K562 (cell line): ENCODE results near the gene NPR2. TPM values are rescaled to one million over a fixed set of nuclear protein-coding genes. Genes with fewer than 3 reads are reported as not detected.

Experiments used
- ATAC-seq: fragments of 200-7000 bp; cut with Tn5 transposase; 3 replicates; pipeline ENCODE4 v1.9.1; 2020; ENCODE audit warnings: moderate library complexity
- BruUV-seq: library from RNA; stranded (reverse); fragments of 400-500 nt; replicated peaks from 2 replicates; lab custom pipeline; 2021; lab: Mats Ljungman, UMichigan
- CTCF ChIA-PET: fragments of 300-600 bp; formaldehyde crosslinking; extraction: SDS; loops from one replicate; lab custom pipeline; 2021; ENCODE audit warnings: low intra/inter-chr PET ratio; lab: Yijun Ruan, JAX
- POLR2A ChIA-PET: fragments of 300-600, 350-650 bp; sonication (Branson Sonifier 250); formaldehyde crosslinking; extraction: SDS; loops from one replicate; lab custom pipeline; 2021; ENCODE audit warnings: antibody characterized with exemption, inconsistent platforms; lab: Yijun Ruan, JAX
- DNase-seq, 4 experiments: peaks; one replicate each; pipeline versions ENCODE4 v3.0.0 to v3.0.0-alpha.2; 2011 to 2018; ENCODE audit warnings: low spot score in 3 of 4, mixed read lengths in 3 of 4; ENCODE audit errors: extremely low read depth in 1 of 4
- FAIRE-seq: peaks from 2 replicates; lab custom pipeline; 2011; peaks lifted over from hg19 to GRCh38; lab: Jason Lieb, UNC
- H2AFZ ChIP-seq: 2 replicates; pipeline ENCODE4 v1.6.0; 2011; ENCODE audit warnings: low read depth, low read length, control low read depth, inconsistent platforms
- H3K27ac ChIP-seq: fragments of 200-600 bp; 3 replicates; pipeline ENCODE4 v1.8.0; 2011; ENCODE audit warnings: low read depth, mild to moderate bottlenecking, control low read depth, inconsistent platforms, low read length, moderate library complexity, mixed read lengths; ENCODE audit errors: extremely low read depth
- H3K27me3 ChIP-seq, 2 experiments: fragments of 300-600 bp in 1 of 2; 2 replicates in 1 of 2; 3 replicates in 1 of 2; pipeline versions ENCODE4 v1.6.0 to v1.8.0; 2011; ENCODE audit warnings: inconsistent platforms in 2 of 2, low read length in 2 of 2, mild to moderate bottlenecking in 1 of 2, mixed read lengths in 1 of 2, moderate library complexity in 1 of 2; ENCODE audit not compliant: control insufficient read depth in 2 of 2, insufficient read depth in 2 of 2
- H3K36me3 ChIP-seq: fragments of 300-600 bp; 3 replicates; pipeline ENCODE4 v1.8.0; 2011; ENCODE audit warnings: mild to moderate bottlenecking, low read length, inconsistent platforms; ENCODE audit not compliant: control insufficient read depth, insufficient read depth
- H3K4me1 ChIP-seq, 2 experiments: fragments of 200-600 bp in 1 of 2; replicated peaks in 1 of 2; 2 replicates in 1 of 2; 3 replicates in 1 of 2; pipeline versions ENCODE4 v1.5.1 to v1.8.0; 2011; ENCODE audit warnings: inconsistent platforms in 2 of 2, low read length in 2 of 2, mild to moderate bottlenecking in 1 of 2, mixed read lengths in 1 of 2, moderate library complexity in 1 of 2; ENCODE audit not compliant: control insufficient read depth in 2 of 2, insufficient read depth in 2 of 2
- H3K4me2 ChIP-seq: 2 replicates; pipeline ENCODE4 v1.6.1; 2011; ENCODE audit warnings: low read length, control low read depth, inconsistent platforms, mixed read lengths; ENCODE audit not compliant: insufficient read depth
- H3K4me3 ChIP-seq: fragments of 200-600 bp; sonication (generic), shearing (Covaris generic); 2 replicates; pipeline ENCODE4 v1.5.1; 2016; ENCODE audit warnings: control low read depth, inconsistent platforms
- H3K79me2 ChIP-seq: fragments of 200-600 bp; 3 replicates; pipeline ENCODE4 v1.8.0; 2011; ENCODE audit warnings: low read length, inconsistent platforms; ENCODE audit not compliant: control insufficient read depth, insufficient read depth
- H3K9ac ChIP-seq, 2 experiments: 2 replicates each; pipeline versions ENCODE4 v1.6.0 to v1.6.1; 2011; ENCODE audit warnings: low read depth in 2 of 2, low read length in 2 of 2, control low read depth in 1 of 2, inconsistent platforms in 1 of 2, mild to moderate bottlenecking in 1 of 2, mixed read lengths in 1 of 2; ENCODE audit not compliant: insufficient read depth in 1 of 2
- H3K9me1 ChIP-seq: one replicate; pipeline ENCODE4 v1.6.0; 2011; ENCODE audit warnings: inconsistent platforms, mild to moderate bottlenecking, low read length, moderate library complexity; ENCODE audit not compliant: control insufficient read depth, insufficient read depth
- H3K9me3 ChIP-seq: replicated peaks from 2 replicates; pipeline ENCODE4 v1.5.1; 2011; ENCODE audit warnings: low read depth, low read length, inconsistent platforms; ENCODE audit not compliant: control insufficient read depth, insufficient read depth
- H4K20me1 ChIP-seq: replicated peaks from 2 replicates; pipeline ENCODE4 v1.6.1; 2011; ENCODE audit warnings: low read length, inconsistent platforms, mixed read lengths; ENCODE audit not compliant: control insufficient read depth, insufficient read depth
- CBX5 ChIP-seq: IDR thresholded peaks from 2 replicates; pipeline ENCODE4 v1.6.1; 2014; ENCODE audit warnings: low read depth, borderline replicate concordance
- CCNT2 ChIP-seq: IDR thresholded peaks from 2 replicates; pipeline ENCODE4 v1.6.1; 2011; ENCODE audit warnings: borderline replicate concordance, low read depth, mild to moderate bottlenecking, moderate library complexity, mixed read lengths, low read length; ENCODE audit not compliant: insufficient read length; ENCODE audit errors: extremely low read depth
- FOXK2 ChIP-seq, 2 experiments: fragments of 450-650 bp; IDR thresholded peaks in 1 of 2; conservative IDR thresholded peaks in 1 of 2; 2 replicates each; pipeline ENCODE4 v1.6.1; 2016; ENCODE audit warnings: low read depth in 2 of 2, mild to moderate bottlenecking in 1 of 2
- HDAC2 ChIP-seq: fragments of 450-650 bp; IDR thresholded peaks from 2 replicates; pipeline ENCODE4 v1.6.1; 2016; ENCODE audit warnings: mild to moderate bottlenecking
- HDAC3 ChIP-seq: fragments of 450-650 bp; IDR thresholded peaks from 2 replicates; pipeline ENCODE4 v1.6.1; 2018; ENCODE audit warnings: borderline replicate concordance, mild to moderate bottlenecking, moderate library complexity; ENCODE audit not compliant: partially characterized antibody
- IFI16 ChIP-seq: fragments of 250-450 bp; sonication (Bioruptor Pico); IDR thresholded peaks from 2 replicates; pipeline ENCODE4 v2.1.2; 2022; ENCODE audit warnings: mild to moderate bottlenecking, inconsistent platforms
- RBFOX2 ChIP-seq: fragments of 200-400 bp; formaldehyde crosslinking; IDR thresholded peaks from 2 replicates; pipeline ENCODE4 v1.6.1; 2017; ENCODE audit warnings: low read depth, mild to moderate bottlenecking, low read length, moderate library complexity
- SIN3B ChIP-seq: fragments of 450-650 bp; IDR thresholded peaks from 2 replicates; pipeline ENCODE4 v1.6.1; 2017; ENCODE audit warnings: low read depth, mild to moderate bottlenecking, moderate library complexity
- SMARCA4 ChIP-seq: fragments of 450-650 bp; IDR thresholded peaks from 2 replicates; pipeline ENCODE4 v1.6.1; 2016
- ZNF263 ChIP-seq: sonication (generic); formaldehyde crosslinking; IDR thresholded peaks from 2 replicates; pipeline ENCODE4 v1.8.0; 2022; ENCODE audit warnings: mild to moderate bottlenecking, missing genetic modification reagents, borderline replicate concordance
- ZNF445 ChIP-seq: fragments of 250-450 bp; sonication (Bioruptor Pico); IDR thresholded peaks from 2 replicates; pipeline ENCODE4 v1.4.0; 2020; ENCODE audit warnings: low read depth, mild to moderate bottlenecking, moderate library complexity
- WGBS: fragments of 100-300 bp; shearing (Covaris generic); methylation state at CpG from one replicate; pipeline ENCODE4 v1.1.6; 2016; ENCODE audit warnings: low coverage, mixed read lengths; ENCODE audit not compliant: insufficient coverage; ENCODE audit errors: missing lambda C conversion rate; 5-methylcytosine and 5-hydroxymethylcytosine counted together
- in situ Hi-C: fragments of 300-500 bp; cut with MboI; formaldehyde crosslinking; loops from 4 replicates; pipeline ENCODE4 v1.15.0; 2018; ENCODE audit warnings: inconsistent platforms, mixed read lengths
- intact Hi-C: fragments of 100-400 bp; cut with micrococcal nuclease; formaldehyde crosslinking; loops from 2 replicates; pipeline ENCODE4 v1.14.2; 2022
- polyA plus RNA-seq, 8 experiments: library from polyadenylated mRNA; depleted of rRNA in 4 of 8; stranded (reverse) in 5 of 8; unstranded in 3 of 8; fragments of >200 nt; fragmentation: Nextera tagmentation in 2 of 8; fragmentation: Illumina TruSeq in 1 of 8; extraction: Ambion mirVana in 2 of 8; extraction: Trizol in 1 of 8; gene quantifications; 2 replicates each; pipeline versions ENCODE4 v1.2.1 to v1.2.3, GENCODE V29; 2011 to 2014; ENCODE audit warnings: inconsistent platforms in 1 of 8, missing spikeins in 1 of 8
- total RNA-seq, 7 experiments: library from RNA; depleted of rRNA in 6 of 7; stranded (reverse); fragments of >200 nt in 6 of 7; fragmentation: Illumina TruSeq in 2 of 7; extraction: Trizol in 2 of 7; gene quantifications; 2 replicates each; pipeline versions ENCODE4 v1.2.1 to v1.2.3, GENCODE V29; 2011 to 2021; ENCODE audit warnings: low replicate concordance in 1 of 7
- TF ChIP-seq, protein P1 (sequence below): fragments of 250-450 bp; sonication (Bioruptor Pico); IDR thresholded peaks from 2 replicates; pipeline ENCODE4 v1.8.0; 2022; ENCODE audit warnings: moderate library complexity, mild to moderate bottlenecking, inconsistent platforms
- TF ChIP-seq, protein P2 (sequence below): fragments of 450-650 bp; IDR thresholded peaks from 2 replicates; pipeline ENCODE4 v1.6.1; 2016
- TF ChIP-seq, protein P3 (sequence below): sonication (generic); formaldehyde crosslinking; IDR thresholded peaks from 2 replicates; pipeline ENCODE4 v1.8.1; 2023; ENCODE audit warnings: mild to moderate bottlenecking, missing genetic modification reagents, moderate library complexity
- TF ChIP-seq, protein P4 (sequence below): fragments of 450-650 bp; IDR thresholded peaks from 2 replicates; pipeline ENCODE4 v1.6.1; 2016; ENCODE audit warnings: antibody characterized with exemption

NPR2 gene
- total and polyA plus RNA-seq, 9 of the 15 experiments (the other 6 are each of a cell fraction or from before 2014, with no cell fraction given) = 2.4 to 12.9 (median 6.0) TPM

DNA sequence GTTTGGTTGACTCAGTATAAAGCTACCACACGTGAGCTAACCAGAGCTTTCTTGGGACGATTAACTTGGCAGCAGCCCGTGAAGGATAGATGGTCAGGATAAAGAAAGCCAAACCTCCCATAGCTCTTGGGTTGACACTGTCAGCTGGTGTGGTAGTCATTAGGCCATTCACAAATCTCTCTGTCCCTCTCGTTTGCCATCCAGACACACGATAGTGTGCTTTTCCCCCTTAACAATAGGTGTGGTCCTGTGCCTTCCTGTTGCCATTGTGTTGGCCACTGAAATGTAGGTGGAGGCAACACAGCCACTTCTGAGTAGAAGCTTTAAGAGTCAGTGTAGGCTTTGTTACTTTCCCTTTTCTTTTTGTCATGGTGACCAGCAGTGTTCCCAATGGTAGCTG lies 67.1 kb downstream of the NPR2 start:
- no peak overlapping the region for H3K9ac ChIP-seq
- no peaks in the 10 kb centered on the region for H3K79me2 ChIP-seq
- ATAC-seq = no peak
- no peaks in the 10 kb centered on the region for H3K36me3 ChIP-seq
- intact Hi-C loops (no loop called here), in situ Hi-C loops (no loop called here)
- WGBS = 0% methylated on average over 4 of the region's 5 CpGs
- H3K9me3 ChIP-seq = no peaks in the 10 kb centered on the region
- no peaks in the 10 kb centered on the region for H3K4me1 ChIP-seq
- BruUV-seq = no TSS peak
- no peak for FAIRE-seq
- H2AFZ ChIP-seq = no peak overlapping the region
- H3K27me3 ChIP-seq = peaks cover 18 to 75% of the 10 kb centered on the region in 2 experiments
- H3K4me2 ChIP-seq = no peak overlapping the region
- no peak overlapping the region for H3K27ac ChIP-seq
- TF ChIP-seq, protein P1, sequence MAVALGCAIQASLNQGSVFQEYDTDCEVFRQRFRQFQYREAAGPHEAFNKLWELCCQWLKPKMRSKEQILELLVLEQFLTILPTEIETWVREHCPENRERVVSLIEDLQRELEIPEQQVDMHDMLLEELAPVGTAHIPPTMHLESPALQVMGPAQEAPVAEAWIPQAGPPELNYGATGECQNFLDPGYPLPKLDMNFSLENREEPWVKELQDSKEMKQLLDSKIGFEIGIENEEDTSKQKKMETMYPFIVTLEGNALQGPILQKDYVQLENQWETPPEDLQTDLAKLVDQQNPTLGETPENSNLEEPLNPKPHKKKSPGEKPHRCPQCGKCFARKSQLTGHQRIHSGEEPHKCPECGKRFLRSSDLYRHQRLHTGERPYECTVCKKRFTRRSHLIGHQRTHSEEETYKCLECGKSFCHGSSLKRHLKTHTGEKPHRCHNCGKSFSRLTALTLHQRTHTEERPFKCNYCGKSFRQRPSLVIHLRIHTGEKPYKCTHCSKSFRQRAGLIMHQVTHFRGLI = no peak
- TF ChIP-seq, protein P2, sequence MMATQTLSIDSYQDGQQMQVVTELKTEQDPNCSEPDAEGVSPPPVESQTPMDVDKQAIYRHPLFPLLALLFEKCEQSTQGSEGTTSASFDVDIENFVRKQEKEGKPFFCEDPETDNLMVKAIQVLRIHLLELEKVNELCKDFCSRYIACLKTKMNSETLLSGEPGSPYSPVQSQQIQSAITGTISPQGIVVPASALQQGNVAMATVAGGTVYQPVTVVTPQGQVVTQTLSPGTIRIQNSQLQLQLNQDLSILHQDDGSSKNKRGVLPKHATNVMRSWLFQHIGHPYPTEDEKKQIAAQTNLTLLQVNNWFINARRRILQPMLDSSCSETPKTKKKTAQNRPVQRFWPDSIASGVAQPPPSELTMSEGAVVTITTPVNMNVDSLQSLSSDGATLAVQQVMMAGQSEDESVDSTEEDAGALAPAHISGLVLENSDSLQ = no peak
- TF ChIP-seq, protein P3, sequence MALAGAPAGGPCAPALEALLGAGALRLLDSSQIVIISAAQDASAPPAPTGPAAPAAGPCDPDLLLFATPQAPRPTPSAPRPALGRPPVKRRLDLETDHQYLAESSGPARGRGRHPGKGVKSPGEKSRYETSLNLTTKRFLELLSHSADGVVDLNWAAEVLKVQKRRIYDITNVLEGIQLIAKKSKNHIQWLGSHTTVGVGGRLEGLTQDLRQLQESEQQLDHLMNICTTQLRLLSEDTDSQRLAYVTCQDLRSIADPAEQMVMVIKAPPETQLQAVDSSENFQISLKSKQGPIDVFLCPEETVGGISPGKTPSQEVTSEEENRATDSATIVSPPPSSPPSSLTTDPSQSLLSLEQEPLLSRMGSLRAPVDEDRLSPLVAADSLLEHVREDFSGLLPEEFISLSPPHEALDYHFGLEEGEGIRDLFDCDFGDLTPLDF (CRISPR knock-in tag) = no peak
- TF ChIP-seq SIN3B (no peak), FOXK2 (conservative IDR thresholded peaks at IDR 0.05 in 1 of 2, IDR thresholded peaks at IDR 0.05 in 1 of 2; ENCODE audit: low read depth in 2 of 2) (no peak), CBX5 (no peak), ZNF263 (CRISPR knock-in tag) (no peak), CCNT2 (no peak), IFI16 (no peak), HDAC3 (no peak), ZNF445 (CRISPR knock-in tag) (no peak), HDAC2 (no peak), RBFOX2 (no peak), SMARCA4 (no peak)
- TF ChIP-seq, protein P4, sequence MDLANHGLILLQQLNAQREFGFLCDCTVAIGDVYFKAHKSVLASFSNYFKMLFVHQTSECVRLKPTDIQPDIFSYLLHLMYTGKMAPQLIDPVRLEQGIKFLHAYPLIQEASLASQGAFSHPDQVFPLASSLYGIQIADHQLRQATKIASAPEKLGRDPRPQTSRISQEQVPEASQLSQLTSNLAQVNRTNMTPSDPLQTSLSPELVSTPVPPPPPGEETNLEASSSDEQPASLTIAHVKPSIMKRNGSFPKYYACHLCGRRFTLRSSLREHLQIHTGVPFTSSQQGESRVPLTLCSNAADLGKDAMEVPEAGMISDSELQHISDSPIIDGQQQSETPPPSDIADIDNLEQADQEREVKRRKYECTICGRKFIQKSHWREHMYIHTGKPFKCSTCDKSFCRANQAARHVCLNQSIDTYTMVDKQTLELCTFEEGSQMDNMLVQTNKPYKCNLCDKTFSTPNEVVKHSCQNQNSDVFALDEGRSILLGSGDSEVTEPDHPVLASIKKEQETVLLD = no peak
- no peak overlapping the region for H3K4me3 ChIP-seq
- H4K20me1 ChIP-seq = no peaks in the 10 kb centered on the region
- DNase-seq = no peak
- H3K9me1 ChIP-seq = no peaks in the 10 kb centered on the region
- CTCF ChIA-PET = no interaction called here
- POLR2A ChIA-PET = interaction anchor here (1.5 kb wide), 1 partner anchor 13 kb away, joined by 3 read pairs; no protein-coding TSS in a partner anchor
